IPS-18c (cell line): ENCODE measurements around the gene DNM3.

Experiments
- H3K4me3 ChIP-seq: 2 replicates; pipeline ENCODE4 v1.7.0; 2013; ENCODE audit warnings: low read depth, mild to moderate bottlenecking, low read length, moderate library complexity; ENCODE audit not compliant: insufficient read depth
- H3K9me3 ChIP-seq: one replicate; pipeline ENCODE4 v1.6.1; 2013; ENCODE audit warnings: mild to moderate bottlenecking, low read length, moderate library complexity; ENCODE audit not compliant: control insufficient read depth, insufficient read depth

The DNM3 gene

DNA sequence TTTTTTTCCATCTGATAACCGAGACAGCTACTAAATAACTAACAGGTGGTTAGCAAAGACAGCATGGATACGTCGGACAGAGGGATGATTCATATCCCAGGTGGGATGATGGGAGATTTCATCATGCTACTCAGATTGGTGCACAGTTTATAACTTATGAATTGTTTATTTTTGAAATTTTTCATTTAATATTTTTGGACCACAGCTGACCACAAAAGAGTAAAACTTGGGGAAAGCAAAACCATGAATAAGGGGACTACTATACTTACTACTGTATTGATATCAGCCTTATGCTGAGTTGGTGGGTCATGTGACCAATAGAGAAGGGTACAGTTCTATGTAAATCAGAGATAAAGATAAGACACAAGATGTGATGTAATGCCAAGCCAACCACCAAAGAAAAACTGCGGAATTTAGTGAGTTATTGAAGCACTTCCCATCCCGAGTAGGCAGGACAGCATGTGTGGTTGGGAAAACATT lies 331.1 kb downstream of the DNM3 start:
- Histone ChIP-seq H3K9me3 (no peaks in the 10 kb centered on the region), H3K4me3 (no peak overlapping the region)

DNA sequence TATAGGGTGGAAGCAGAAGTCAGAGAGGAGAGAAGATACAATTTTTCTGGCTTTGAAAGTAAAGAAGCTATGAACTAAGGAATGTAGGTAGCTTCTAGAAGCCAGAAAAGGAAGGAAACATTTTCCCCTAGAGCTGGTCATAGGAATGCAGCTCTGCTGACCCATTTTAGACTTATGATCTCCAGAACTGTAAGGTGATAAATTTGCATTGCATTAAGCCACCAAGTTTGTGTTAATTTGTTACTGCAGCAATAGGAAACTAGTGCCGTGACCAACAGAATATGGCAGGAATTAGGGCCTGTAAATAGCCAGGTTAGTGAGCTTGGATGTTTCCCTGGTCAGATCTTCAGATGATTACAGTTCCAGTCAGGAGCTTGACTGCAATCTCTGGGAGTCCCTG lies 334.9 kb downstream of the DNM3 start:
- H3K4me3 ChIP-seq = no peak overlapping the region
- H3K9me3 ChIP-seq = no peaks in the 10 kb centered on the region

DNA sequence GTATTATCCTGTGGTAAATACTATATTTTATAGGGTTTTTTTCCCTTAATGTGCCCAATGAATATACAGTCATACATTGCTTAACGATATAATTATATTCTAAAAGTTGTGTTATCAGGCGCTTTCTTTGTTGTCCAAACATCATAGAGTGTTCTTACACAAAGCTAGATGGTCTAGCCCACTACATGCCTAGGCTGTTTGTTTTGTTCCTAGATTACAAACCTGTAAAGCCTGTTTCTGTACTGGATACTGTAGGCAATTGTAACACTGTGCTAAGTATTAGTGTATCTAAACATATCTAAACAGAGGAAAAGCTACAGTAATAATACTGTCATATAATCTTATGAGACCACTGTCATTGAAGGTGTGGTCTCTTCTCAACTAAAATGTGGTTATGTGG lies 336.6 kb downstream of the DNM3 start:
- Histone ChIP-seq H3K9me3 (no peaks in the 10 kb centered on the region), H3K4me3 (no peak overlapping the region)

DNA sequence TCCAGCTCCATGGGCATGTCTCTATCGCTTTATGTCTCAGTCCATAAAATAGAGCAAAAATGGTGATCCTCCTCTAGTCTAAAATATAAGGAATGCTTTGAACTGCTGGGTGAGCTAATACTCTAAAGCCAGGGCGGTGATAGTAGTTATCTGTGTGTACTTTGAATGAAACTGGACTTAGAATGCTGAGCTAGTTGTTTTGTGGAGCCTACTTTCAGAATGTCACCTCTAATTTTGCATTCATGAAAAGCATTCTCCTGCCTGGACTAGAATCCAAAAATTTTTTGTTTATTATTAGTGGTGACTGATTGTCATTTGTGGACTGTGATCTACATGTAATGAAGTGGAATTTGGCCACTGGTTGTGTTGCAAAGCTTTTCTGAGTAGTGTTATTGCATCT lies 337.6 kb downstream of the DNM3 start:
- H3K4me3 ChIP-seq = no peak overlapping the region

DNA sequence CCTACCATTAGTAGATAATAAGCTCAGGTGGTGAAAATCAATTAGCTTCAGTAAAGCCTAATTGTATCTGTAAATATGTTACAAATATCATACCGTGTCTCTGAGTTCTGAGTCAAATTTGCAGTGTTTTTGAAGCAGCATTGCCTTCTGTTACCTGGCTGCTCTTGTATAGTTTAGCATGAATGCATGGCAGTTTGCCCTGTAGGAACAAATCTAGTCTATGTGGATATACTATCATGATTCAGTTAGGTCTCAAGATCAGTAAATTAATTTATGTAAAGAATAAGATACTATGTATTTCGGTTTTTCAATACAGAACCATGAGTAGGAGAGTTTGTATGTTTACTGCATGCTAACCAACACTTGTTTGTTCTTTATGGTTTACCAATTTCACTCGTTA lies 338.6 kb downstream of the DNM3 start:
- Histone ChIP-seq H3K9me3 (no peaks in the 10 kb centered on the region), H3K4me3 (no peak overlapping the region)

More for the DNA sequence above, 337.6 kb downstream of the DNM3 start:
- H3K9me3 ChIP-seq = no peaks in the 10 kb centered on the region

DNA sequence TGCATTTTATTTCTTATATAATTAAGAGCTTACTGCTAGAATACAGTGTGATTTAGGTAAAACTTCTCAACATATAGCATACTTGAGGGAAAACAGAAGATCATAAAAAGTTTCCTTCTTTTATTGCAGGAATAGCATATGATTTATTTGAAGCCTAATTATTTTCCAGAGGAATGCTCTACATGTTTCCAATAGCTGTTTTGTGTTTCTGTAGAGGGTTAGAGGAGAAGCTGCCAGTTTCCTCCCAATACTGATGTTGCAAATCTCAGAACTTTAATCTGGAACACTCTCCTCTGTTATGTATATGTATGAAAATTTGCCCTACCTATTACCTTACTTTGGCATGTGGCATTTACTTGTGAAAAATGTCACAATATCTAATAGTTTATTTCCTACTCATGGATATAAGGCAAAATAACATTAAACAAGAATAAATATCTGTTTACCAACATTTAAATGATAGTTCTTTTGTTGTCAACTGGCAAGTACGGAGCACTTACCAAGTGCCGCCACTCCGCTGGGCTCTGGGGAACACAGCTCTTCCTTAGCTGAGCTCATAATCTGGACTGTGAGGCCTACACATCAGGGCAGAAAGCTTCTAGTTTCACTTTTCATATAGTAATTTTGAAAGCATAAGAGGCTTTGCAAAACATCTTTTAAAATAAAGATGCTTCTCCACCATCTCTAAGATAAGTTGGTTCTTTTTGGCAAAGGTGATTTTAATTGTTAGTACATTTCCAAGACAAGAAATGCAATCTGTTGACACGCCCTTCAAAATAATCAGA lies 339.4 kb downstream of the DNM3 start:
- Histone ChIP-seq H3K9me3 (no peaks in the 10 kb centered on the region), H3K4me3 (no peak overlapping the region)

DNA sequence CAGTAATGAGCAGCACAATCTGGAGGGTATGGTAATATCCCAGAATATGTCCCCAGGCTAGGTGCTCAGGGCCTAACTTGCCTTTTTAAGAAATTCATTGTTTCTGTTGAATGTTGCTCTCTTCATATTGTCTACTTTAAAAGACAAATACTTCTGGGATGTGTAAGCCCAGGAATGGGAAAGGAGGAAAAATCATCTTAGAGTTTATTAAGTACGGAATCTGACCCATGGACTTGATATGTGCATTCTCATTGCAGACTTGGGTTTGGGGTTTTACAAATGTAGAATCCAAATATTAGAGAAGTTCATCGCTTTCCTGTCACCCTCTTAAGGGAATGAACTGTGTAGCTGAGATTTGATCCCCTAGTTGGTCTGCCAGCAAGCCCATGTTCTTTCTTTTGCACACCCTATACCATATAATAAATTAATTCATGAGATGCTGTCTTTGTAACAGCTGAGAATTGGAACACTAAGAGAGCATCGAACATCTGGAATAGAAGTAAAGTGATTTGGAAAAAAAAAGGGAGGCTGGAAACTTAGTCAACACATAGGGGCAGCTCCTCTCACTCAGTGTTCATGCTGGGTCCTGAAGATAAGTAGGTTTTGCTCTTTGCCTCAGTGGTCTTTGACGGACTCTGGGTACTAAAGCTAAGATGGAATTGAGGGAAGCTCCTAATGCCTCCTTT lies 343.4 kb downstream of the DNM3 start:
- Histone ChIP-seq H3K9me3 (no peaks in the 10 kb centered on the region), H3K4me3 (no peak overlapping the region)

DNA sequence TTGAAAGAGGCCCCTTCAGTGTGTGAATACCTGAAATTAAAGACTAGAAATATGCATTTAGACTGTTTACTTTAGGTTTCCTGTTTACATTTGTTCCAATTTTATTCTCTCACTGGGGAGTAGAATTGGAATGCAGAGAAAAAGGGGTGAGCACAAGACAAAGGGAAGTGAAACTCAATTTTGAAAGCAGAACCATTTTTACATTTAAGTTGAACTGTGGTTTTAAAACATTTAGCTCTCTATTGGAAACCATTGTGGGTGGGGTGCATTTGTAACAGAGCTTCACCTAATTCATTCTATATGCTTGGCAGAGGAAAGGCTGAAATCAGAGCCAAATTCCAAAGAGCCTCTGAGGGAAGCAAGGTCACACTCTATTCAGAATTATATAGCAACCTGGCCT lies 343.9 kb downstream of the DNM3 start:
- Histone ChIP-seq H3K4me3 (no peak overlapping the region), H3K9me3 (no peaks in the 10 kb centered on the region)

DNA sequence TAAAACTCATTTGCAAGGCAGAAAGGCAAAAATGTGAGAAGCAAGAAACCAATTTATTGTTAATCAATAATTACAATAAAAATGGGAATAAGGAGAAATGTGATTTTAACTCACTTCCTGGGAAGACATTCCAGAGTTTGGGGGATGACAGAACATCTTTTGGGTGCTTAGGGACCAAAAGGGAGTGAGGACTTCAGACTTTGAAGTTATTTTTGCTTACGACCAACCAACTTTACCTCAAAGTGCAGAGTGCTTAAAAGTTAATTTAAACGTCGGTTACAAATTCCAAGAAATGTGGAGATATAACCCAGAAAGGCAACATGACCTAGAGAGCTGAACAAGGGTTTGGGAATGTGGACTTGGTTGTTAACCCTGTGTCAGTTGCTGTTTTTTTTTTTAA lies 344.7 kb downstream of the DNM3 start:
- Histone ChIP-seq H3K9me3 (no peaks in the 10 kb centered on the region), H3K4me3 (no peak overlapping the region)

DNA sequence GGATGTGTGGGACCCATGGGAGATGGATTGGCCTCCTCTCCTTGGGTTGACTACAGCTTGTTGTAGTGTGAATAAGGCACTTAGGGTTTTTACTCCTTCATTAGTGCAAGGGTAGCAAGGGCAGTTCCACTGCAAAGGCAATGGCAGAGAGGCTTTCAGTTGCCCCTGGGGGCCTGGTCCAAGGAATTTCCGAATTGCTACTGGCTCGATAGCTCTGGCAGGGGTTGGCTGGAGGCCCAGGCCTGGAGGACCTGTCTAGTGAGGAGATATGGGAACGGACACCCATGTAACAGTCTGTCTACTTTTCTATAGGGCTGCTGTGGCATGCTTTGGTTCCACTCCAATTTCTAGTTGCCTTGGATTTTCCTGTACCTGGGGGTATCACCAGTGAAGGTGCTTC lies 360.3 kb downstream of the DNM3 start:
- Histone ChIP-seq H3K9me3 (no peaks in the 10 kb centered on the region), H3K4me3 (no peak overlapping the region)

DNA sequence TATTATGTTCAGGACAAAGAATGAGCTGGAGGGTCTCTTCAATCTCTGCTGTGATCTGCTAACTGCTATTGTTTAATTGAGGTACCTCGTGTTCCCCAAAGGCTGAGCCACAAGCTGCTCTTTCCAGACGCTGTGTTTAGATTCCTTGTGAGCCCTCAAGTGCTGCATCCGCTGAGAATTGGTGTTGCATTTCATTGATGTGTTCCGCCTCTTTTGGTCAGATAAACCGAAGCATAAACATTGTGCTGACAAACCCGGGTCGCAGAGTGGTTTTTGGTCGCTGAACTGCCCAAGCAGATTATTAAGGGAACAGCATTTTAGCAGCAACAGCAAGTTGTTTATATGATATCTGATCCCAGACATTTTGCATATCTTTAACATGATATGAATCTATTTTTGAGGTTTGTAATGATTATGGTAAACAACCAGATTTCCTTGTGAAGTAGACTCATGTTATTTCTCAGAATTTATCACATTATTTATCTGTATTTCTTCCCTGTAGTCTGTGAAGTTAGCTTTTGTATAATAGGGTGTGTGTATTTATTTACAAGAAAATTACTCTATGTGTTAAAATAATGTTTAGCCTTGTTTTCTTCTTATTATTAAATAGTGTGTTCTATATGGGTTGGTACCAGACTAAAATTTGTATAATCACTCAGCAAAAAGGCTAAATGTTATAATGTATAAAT lies 362.0 kb downstream of the DNM3 start:
- no peak overlapping the region for H3K4me3 ChIP-seq

DNA sequence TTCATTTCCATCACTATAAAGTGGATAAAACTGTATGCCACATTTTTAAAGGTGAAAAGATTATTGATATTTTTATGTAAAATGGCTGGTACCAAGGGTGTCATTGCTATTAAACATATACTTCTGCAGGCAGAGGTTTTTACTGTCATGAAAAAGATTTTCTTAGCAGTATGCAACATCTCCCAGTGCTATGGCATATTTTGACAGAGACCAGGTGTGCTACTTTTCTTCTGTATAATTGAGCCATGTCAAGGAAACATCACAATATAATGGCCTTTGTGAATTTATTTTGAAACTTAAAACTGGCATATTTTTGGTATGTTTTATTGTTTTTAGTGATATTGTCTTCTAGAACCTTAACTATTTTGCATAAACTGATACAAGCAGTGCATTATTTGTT lies 362.6 kb downstream of the DNM3 start:
- Histone ChIP-seq H3K4me3 (no peak overlapping the region), H3K9me3 (no peaks in the 10 kb centered on the region)

More for the DNA sequence above, 362.0 kb downstream of the DNM3 start:
- no peaks in the 10 kb centered on the region for H3K9me3 ChIP-seq

DNA sequence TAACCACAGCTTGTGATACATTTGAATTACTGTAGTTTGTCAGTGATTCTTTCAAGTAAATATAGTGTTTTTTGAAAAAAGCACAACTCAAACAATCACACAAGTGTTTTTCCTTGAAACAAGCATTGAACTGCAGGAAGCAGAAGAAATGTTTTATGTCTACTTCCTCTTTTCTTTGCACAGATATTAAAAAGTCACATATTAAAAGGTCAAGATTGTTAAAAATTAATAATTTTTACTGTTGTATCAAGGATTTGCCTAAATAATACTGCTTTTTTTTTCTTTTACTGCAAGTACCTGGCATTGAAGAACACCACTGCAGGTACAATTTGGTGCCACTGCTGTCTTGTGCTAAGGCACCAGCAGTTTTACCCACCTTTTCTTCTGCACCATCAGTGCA lies 365.0 kb downstream of the DNM3 start:
- no peak overlapping the region for H3K4me3 ChIP-seq

DNA sequence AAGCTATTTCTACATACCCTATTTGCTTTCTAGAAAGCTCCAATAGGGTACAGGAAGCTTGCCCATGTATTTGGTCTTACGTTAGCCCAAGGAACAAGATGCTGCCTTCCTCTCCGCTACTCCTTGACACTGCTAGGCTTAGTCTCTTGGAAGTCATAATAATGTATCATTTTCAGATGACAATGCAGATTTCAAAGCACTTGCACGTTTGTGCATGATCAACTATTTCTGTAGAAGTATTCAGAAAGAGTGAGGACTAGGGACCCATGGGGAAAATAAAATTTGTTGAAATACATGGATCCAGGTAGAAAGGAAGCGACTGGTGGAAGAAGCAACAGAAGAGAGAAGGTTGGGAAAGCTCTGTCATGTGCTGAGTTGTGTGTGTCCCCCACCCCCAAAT lies 367.3 kb downstream of the DNM3 start:
- no peaks in the 10 kb centered on the region for H3K9me3 ChIP-seq

More for the DNA sequence above, 365.0 kb downstream of the DNM3 start:
- H3K9me3 ChIP-seq = no peaks in the 10 kb centered on the region

DNA sequence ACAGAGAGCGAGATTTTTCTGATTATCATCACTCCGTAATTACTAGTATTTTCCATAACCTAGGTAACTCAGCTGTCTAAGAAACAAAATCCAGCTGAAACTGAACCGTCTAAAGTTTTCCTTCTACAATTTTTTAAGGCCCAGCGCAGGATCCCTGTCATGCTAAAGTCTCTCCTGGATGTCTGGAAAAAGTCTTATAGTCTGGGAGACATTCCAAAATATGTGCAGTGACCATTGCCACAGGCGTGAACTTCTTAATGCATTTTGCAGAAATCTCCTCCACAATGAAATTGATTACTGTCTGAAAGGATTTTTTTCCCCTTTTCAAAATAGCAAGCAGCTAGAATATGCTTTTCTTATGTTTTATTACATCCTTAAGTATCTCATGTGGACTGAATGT lies 369.9 kb downstream of the DNM3 start:
- H3K9me3 ChIP-seq = no peaks in the 10 kb centered on the region
- no peak overlapping the region for H3K4me3 ChIP-seq

More for the DNA sequence above, 367.3 kb downstream of the DNM3 start:
- H3K4me3 ChIP-seq = no peak overlapping the region

DNA sequence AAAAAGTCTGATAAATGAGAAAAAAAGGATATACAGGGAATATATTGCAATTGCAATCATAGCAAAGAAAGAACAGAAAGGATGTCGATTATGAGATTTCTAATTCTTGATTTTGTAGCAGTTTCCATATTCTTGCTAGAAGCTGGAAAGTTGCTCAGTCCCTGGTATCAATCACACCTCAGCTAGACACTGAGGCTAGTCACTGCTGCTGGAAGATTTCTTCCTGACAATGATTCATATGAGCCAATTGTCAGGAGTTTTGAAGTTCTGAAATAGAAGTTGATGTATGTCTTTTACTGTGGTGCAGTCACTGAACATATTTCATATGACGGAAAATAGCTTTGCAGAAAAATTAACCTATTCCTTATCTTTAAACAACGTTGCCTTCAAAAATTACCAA lies 370.8 kb downstream of the DNM3 start:
- H3K9me3 ChIP-seq = no peaks in the 10 kb centered on the region
- no peak overlapping the region for H3K4me3 ChIP-seq

DNA sequence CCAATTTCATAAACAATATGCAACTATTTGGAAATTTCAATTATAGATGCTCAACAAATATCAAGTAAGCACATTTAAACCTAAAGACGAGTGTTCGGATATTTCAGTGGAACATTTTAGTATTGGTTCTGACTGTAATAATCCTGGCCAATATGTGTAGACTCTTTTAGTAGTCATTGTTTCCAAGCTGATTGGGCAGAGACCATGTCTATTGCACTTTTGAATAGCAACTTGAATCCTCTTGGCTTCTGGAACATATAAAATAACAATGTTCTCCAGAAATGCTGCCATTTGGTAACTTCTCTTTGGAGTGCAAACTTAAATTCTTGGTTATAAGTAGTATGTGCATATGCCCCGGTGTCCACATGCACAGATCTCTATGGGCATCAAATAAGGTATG lies 373.7 kb downstream of the DNM3 start:
- H3K4me3 ChIP-seq = no peak overlapping the region
- no peaks in the 10 kb centered on the region for H3K9me3 ChIP-seq

DNA sequence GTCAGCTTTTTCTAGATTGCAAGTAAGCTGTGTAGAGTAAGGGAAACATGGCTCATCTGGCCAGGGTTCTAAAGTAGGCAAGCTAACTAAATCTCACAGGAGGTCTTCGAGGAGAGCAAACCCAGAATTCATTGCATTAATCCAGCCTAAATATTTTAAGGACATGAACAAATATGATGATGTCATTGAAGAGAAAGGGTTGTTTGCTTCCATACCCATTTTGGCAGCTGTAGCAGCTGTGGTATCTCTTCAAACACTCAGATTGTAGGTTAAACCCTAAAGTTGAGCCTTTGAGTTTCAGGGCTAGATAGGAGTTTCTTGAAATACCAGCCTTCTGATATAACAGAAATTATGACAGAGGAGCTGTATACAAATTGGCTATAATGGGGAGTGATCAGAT lies 378.7 kb downstream of the DNM3 start:
- Histone ChIP-seq H3K9me3 (peaks cover 2% of the 10 kb centered on the region), H3K4me3 (no peak overlapping the region)
